ENCODE measurements around the gene FRMD3.

FRMD3 gene

DNA sequence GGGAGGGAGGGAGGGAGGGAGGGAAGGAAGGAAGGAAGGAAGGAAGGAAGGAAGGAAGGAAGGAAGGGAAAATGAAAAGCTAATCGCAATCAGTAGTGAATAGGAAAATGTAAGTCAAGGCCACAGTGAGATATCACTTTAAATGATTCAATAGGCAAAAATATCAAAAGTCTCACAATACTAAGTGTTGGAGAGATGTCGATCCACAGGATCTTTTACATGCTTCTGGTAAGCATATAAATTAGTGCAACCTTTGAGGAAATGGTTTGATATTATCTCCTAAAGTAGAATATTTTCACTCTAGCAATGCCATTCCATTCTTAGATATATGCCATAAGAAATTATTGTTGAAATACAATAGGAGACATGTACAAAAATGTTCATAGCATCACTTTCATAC, 58.4 kb downstream of the FRMD3 start:
- no peak for DNase-seq

DNA sequence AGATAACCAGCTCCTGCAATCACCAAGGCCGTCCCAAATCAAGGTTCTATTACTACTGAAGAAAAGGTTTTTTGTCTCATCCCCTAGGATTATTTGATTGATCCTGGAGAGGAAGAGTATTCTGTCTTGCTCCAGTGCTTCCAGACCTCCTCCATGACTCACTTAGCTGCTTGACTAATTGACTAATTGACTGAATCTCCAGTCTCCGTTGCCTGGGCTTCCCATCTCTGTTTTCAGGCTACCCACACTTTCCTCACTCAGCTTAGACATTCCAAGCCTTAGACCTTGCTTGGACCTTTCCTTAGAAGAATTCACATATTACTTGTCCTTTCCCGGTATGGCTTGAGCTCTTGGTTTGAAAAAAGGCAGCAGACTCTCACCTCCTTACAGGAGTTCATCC, 60.6 kb downstream of the FRMD3 start:
- H3K27me3 ChIP-seq (ENCODE audit: insufficient read depth, low read depth, severe bottlenecking) = no peaks in the 10 kb centered on the region
- H3K9me3 ChIP-seq (ENCODE audit: severe bottlenecking) = peaks cover 6% of the 10 kb centered on the region
- no peak overlapping the region for H3K27ac ChIP-seq
- TF ChIP-seq, protein P1, sequence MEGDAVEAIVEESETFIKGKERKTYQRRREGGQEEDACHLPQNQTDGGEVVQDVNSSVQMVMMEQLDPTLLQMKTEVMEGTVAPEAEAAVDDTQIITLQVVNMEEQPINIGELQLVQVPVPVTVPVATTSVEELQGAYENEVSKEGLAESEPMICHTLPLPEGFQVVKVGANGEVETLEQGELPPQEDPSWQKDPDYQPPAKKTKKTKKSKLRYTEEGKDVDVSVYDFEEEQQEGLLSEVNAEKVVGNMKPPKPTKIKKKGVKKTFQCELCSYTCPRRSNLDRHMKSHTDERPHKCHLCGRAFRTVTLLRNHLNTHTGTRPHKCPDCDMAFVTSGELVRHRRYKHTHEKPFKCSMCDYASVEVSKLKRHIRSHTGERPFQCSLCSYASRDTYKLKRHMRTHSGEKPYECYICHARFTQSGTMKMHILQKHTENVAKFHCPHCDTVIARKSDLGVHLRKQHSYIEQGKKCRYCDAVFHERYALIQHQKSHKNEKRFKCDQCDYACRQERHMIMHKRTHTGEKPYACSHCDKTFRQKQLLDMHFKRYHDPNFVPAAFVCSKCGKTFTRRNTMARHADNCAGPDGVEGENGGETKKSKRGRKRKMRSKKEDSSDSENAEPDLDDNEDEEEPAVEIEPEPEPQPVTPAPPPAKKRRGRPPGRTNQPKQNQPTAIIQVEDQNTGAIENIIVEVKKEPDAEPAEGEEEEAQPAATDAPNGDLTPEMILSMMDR (IDR thresholded peaks at IDR 0.05; ENCODE audit: low read depth, low read length) = no peak
- no peak overlapping the region for H3K4me3 ChIP-seq (ENCODE audit: low read depth, low read length)
- H3K36me3 ChIP-seq = no peaks in the 10 kb centered on the region
- DNase-seq = no peak

More for the DNA sequence above, 58.4 kb downstream of the FRMD3 start:
- Histone ChIP-seq H3K27ac (no peak overlapping the region), H3K36me3 (no peaks in the 10 kb centered on the region), H3K9me3 (ENCODE audit: severe bottlenecking) (peaks cover 6% of the 10 kb centered on the region), H3K27me3 (ENCODE audit: insufficient read depth, low read depth, severe bottlenecking) (no peaks in the 10 kb centered on the region), H3K4me3 (ENCODE audit: low read depth, low read length) (no peak overlapping the region)
- TF ChIP-seq, protein P1 (IDR thresholded peaks at IDR 0.05; ENCODE audit: low read depth, low read length) = no peak

- H3K9me3 ChIP-seq (ENCODE audit: severe bottlenecking) = peaks cover 6% of the 10 kb centered on the region
- no peaks in the 10 kb centered on the region for H3K27me3 ChIP-seq (ENCODE audit: insufficient read depth, low read depth, severe bottlenecking)
- H3K36me3 ChIP-seq = no peaks in the 10 kb centered on the region
- DNase-seq = no peak
- no peak overlapping the region for H3K4me3 ChIP-seq (ENCODE audit: low read depth, low read length)
- TF ChIP-seq, protein P1 (IDR thresholded peaks at IDR 0.05; ENCODE audit: low read depth, low read length) = no peak
- no peak overlapping the region for H3K27ac ChIP-seq
Measured at GRCh38 chr9:83477120-83477519, 61.1 kb downstream of the FRMD3 start.

GRCh38 chr9:83476513-83476912, 61.7 kb downstream of the FRMD3 start:
- Histone ChIP-seq H3K27me3 (ENCODE audit: insufficient read depth, low read depth, severe bottlenecking) (no peaks in the 10 kb centered on the region), H3K9me3 (ENCODE audit: severe bottlenecking) (peaks cover 6% of the 10 kb centered on the region), H3K36me3 (no peaks in the 10 kb centered on the region), H3K4me3 (ENCODE audit: low read depth, low read length) (no peak overlapping the region), H3K27ac (no peak overlapping the region)
- TF ChIP-seq, protein P1 (IDR thresholded peaks at IDR 0.05; ENCODE audit: low read depth, low read length) = no peak
- DNase-seq = no peak

DNA sequence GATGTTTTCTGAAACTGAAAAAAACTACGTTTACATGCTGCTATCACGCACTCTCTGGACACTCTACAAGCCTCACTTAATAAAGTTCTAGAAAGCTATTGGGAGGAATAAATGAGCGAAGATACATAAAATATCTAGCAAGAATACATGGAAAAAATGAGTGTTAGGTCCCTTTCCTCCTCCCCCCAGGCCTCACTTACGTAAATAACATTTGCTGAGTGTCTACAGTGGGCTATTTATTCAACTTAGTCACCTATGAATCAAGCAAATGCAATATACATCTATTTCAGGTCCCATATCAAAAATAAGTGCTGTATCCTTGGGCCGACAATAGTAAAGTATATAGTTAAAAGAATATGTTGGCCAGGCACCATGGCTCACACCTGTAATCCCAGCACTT, 62.5 kb downstream of the FRMD3 start:
- no peak for DNase-seq
- TF ChIP-seq, protein P1 (IDR thresholded peaks at IDR 0.05; ENCODE audit: low read depth, low read length) = no peak

GRCh38 chr9:83474631-83475030, 63.6 kb downstream of the FRMD3 start:
- TF ChIP-seq, protein P1 (IDR thresholded peaks at IDR 0.05; ENCODE audit: low read depth, low read length) = no peak
- H3K27me3 ChIP-seq (ENCODE audit: insufficient read depth, low read depth, severe bottlenecking) = no peaks in the 10 kb centered on the region
- H3K9me3 ChIP-seq (ENCODE audit: severe bottlenecking) = peaks cover 2% of the 10 kb centered on the region
- H3K36me3 ChIP-seq = no peaks in the 10 kb centered on the region
- DNase-seq = no peak
- H3K27ac ChIP-seq = no peak overlapping the region
- H3K4me3 ChIP-seq (ENCODE audit: low read depth, low read length) = no peak overlapping the region

More for the DNA sequence above, 62.5 kb downstream of the FRMD3 start:
- Histone ChIP-seq H3K27me3 (ENCODE audit: insufficient read depth, low read depth, severe bottlenecking) (no peaks in the 10 kb centered on the region), H3K4me3 (ENCODE audit: low read depth, low read length) (no peak overlapping the region), H3K36me3 (no peaks in the 10 kb centered on the region), H3K27ac (no peak overlapping the region), H3K9me3 (ENCODE audit: severe bottlenecking) (peaks cover 6% of the 10 kb centered on the region)
